ENCODE data around the gene TMEM245. TPM values are rescaled to one million over a fixed set of nuclear protein-coding genes. Genes with fewer than 3 reads are reported as not detected.

TMEM245 gene
- total and polyA plus RNA-seq, 7 donors: 6.0 to 77.8 (median 43.5) TPM

GRCh38 chr9:109159583-109159982, 39.8 kb upstream of the TMEM245 start:
- H3K27ac ChIP-seq: no peak overlapping the region
- no peaks in the 10 kb centered on the region for H3K36me3 ChIP-seq (ENCODE audit: insufficient read depth in 1 of 2, low read depth in 1 of 2)
- H3K4me1 ChIP-seq: no peaks in the 10 kb centered on the region
- TF ChIP-seq CTCF (IDR thresholded peaks at IDR 0.05): no peak
- H3K4me3 ChIP-seq: no peak overlapping the region
- DNase-seq (no peak), ATAC-seq (no peak)
- no peaks in the 10 kb centered on the region for H3K9me3 ChIP-seq
- WGBS, 3 donors: 80 to 89% (median 83%) methylated on average over 4 of the region's 4 CpGs
- H3K27me3 ChIP-seq (ENCODE audit: insufficient read depth in 3 of 3, low read length in 2 of 3): peaks cover 0 to 4% (median 0%) of the 10 kb centered on the region in 3 donors
- intact Hi-C loops (cut with DNase I): no loop called here

GRCh38 chr9:109158651-109159050, 38.9 kb upstream of the TMEM245 start:
- intact Hi-C loops (cut with DNase I): no loop called here
- no peak for TF ChIP-seq CTCF (IDR thresholded peaks at IDR 0.05)
- Histone ChIP-seq H3K27ac (no peak overlapping the region), H3K27me3 (ENCODE audit: insufficient read depth in 3 of 3, low read length in 2 of 3) (no peaks in the 10 kb centered on the region), H3K4me3 (no peak overlapping the region), H3K9me3 (no peaks in the 10 kb centered on the region), H3K4me1 (no peaks in the 10 kb centered on the region), H3K36me3 (ENCODE audit: insufficient read depth in 1 of 2, low read depth in 1 of 2) (no peaks in the 10 kb centered on the region)
- DNase-seq (no peak), ATAC-seq (no peak)

GRCh38 chr9:109156708-109157107, 37.0 kb upstream of the TMEM245 start:
- DNase-seq (no peak), ATAC-seq (no peak)
- Histone ChIP-seq H3K36me3 (ENCODE audit: insufficient read depth in 1 of 2, low read depth in 1 of 2) (no peaks in the 10 kb centered on the region), H3K9me3 (peaks cover 8% of the 10 kb centered on the region), H3K4me3 (no peak overlapping the region), H3K27ac (no peak overlapping the region), H3K27me3 (ENCODE audit: insufficient read depth in 3 of 3, low read length in 2 of 3) (no peaks in the 10 kb centered on the region), H3K4me1 (no peaks in the 10 kb centered on the region)
- intact Hi-C loops (cut with DNase I): no loop called here
- 73 to 75% (median 74%) methylated on average over 8 of the region's 8 CpGs for WGBS, 3 donors
- no peak for TF ChIP-seq CTCF (IDR thresholded peaks at IDR 0.05)

- ATAC-seq: no peak
These were observed 31.3 kb upstream of the TMEM245 start for GRCh38 chr9:109150925-109151545.

More at GRCh38 chr9:109150925-109151545, 31.3 kb upstream of the TMEM245 start:
- Histone ChIP-seq H3K9me3 (peaks cover 8% of the 10 kb centered on the region), H3K27ac (no peak overlapping the region), H3K4me1 (no peaks in the 10 kb centered on the region), H3K36me3 (ENCODE audit: insufficient read depth in 1 of 2, low read depth in 1 of 2) (no peaks in the 10 kb centered on the region), H3K27me3 (ENCODE audit: insufficient read depth in 3 of 3, low read length in 2 of 3) (no peaks in the 10 kb centered on the region), H3K4me3 (no peak overlapping the region)
- no peak for TF ChIP-seq CTCF (IDR thresholded peaks at IDR 0.05)
- 87 to 94% (median 93%) methylated on average over 3 of the region's 3 CpGs for WGBS, 3 donors
- intact Hi-C loops (cut with DNase I): no loop called here
- DNase-seq: no peak

Data from psoas muscle (tissue), 8 donors.